Hepatocyte (in vitro differentiated cells): ENCODE results near the gene CX3CR1. TPM values are rescaled to one million over a fixed set of nuclear protein-coding genes. Genes with fewer than 3 reads are reported as not detected.
A peak's percentile ranks its signal among the peaks of the same experiment; 100 is the strongest.
"Not testable (repeated sequence)": the region's sequence is repeated elsewhere in the genome, so short reads cannot be mapped to it uniquely, and the experiment has no call there.

ENCODE experiments used
- DNase-seq: peaks from one replicate; pipeline ENCODE4 v3.0.0-alpha.2; 2016; ENCODE audit warnings: low spot score
- H2AFZ ChIP-seq: fragments of 200-600 bp; sonication (generic); 2 replicates; pipeline ENCODE4 v1.6.0; 2016; ENCODE audit warnings: antibody characterized with exemption, mild to moderate bottlenecking
- H3K27ac ChIP-seq: fragments of 200-600 bp; sonication (generic); 2 replicates; pipeline ENCODE4 v1.5.1; 2016; ENCODE audit warnings: mild to moderate bottlenecking
- H3K27me3 ChIP-seq: fragments of 200-600 bp; sonication (generic); 2 replicates; pipeline ENCODE4 v1.6.1; 2016
- H3K36me3 ChIP-seq: fragments of 200-600 bp; sonication (generic); replicated peaks from 2 replicates; pipeline ENCODE4 v1.5.1; 2016; ENCODE audit warnings: low read depth; ENCODE audit not compliant: insufficient read depth
- H3K4me1 ChIP-seq: fragments of 200-600 bp; sonication (generic); 2 replicates; pipeline ENCODE4 v1.5.1; 2016; ENCODE audit warnings: mild to moderate bottlenecking, moderate library complexity; ENCODE audit not compliant: insufficient read depth
- H3K4me2 ChIP-seq: fragments of 200-600 bp; sonication (generic); 2 replicates; pipeline ENCODE4 v1.6.0; 2016
- H3K4me3 ChIP-seq: fragments of 200-600 bp; sonication (generic); 2 replicates; pipeline ENCODE4 v1.5.1; 2016; ENCODE audit warnings: mild to moderate bottlenecking
- H3K79me2 ChIP-seq: fragments of 200-600 bp; sonication (generic); 2 replicates; pipeline ENCODE4 v1.6.0; 2017; ENCODE audit warnings: mild to moderate bottlenecking
- H3K9me2 ChIP-seq: fragments of 200-600 bp; sonication (generic); replicated peaks from 2 replicates; pipeline ENCODE4 v1.6.0; 2017; ENCODE audit warnings: mild to moderate bottlenecking; ENCODE audit not compliant: insufficient read depth
- H3K9me3 ChIP-seq: fragments of 200-600 bp; sonication (generic); 2 replicates; pipeline ENCODE4 v1.5.1; 2016; ENCODE audit warnings: low read depth, mild to moderate bottlenecking
- H4K20me1 ChIP-seq: fragments of 200-600 bp; sonication (generic); 2 replicates; pipeline ENCODE4 v1.6.0; 2016; ENCODE audit warnings: mild to moderate bottlenecking; ENCODE audit not compliant: insufficient read depth, poor library complexity, severe bottlenecking
- EZH2 ChIP-seq: fragments of 200-600 bp; sonication (generic); IDR thresholded peaks from 2 replicates; pipeline ENCODE4 v1.6.1; 2016; ENCODE audit warnings: antibody characterized with exemption, mild to moderate bottlenecking, borderline replicate concordance
- EZH2phosphoT487 ChIP-seq: fragments of 200-600 bp; sonication (generic); IDR thresholded peaks from one replicate; pipeline ENCODE4 v1.6.1; 2018; ENCODE audit warnings: antibody characterized with exemption, mild to moderate bottlenecking, low read depth, moderate library complexity; ENCODE audit not compliant: unreplicated experiment, severe bottlenecking
- WGBS: methylation state at CpG from one replicate; pipeline ENCODE4 v1.1.6; 2016; ENCODE audit warnings: low lambda C conversion rate; ENCODE audit errors: missing lambda C conversion rate; 5-methylcytosine and 5-hydroxymethylcytosine counted together
- polyA plus RNA-seq: library from polyadenylated mRNA; unstranded; fragments of >200 nt; fragmentation: Nextera tagmentation; extraction: Ambion mirVana; gene quantifications from 2 replicates; pipeline ENCODE4 v1.2.1, GENCODE V29; 2016
- total RNA-seq: library from RNA; depleted of rRNA; stranded (reverse); fragments of >200 nt; gene quantifications from 2 replicates; pipeline ENCODE4 v1.2.3, GENCODE V29; 2014
- TF ChIP-seq, protein P1 (sequence below): fragments of 200-600 bp; sonication (generic); IDR thresholded peaks from 2 replicates; pipeline ENCODE4 v1.5.1; 2016; ENCODE audit warnings: antibody characterized with exemption, mild to moderate bottlenecking; ENCODE audit not compliant: poor library complexity

Gene CX3CR1
- total and polyA plus RNA-seq, 2 experiments from 2014 or later = 0.70 TPM; not detected in 1

DNA sequence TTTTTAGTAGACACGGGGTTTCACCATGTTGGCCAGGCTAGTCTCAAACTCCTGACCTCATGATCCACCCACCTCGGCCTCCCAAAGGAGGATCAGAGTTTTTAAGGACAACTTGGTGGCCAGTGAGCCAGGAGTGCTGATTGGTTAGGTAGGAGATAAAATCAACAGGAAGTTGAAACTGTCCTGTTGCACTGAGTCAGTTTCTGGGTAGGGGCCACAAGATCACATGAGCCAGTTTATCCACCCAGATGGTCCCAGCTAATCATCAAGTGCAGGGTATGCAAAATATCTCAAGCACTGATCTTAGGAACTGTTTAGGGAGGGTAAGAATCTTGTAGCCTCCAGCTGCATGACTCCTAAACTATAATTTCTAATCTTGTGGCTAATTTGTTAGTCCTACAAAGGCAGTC is 41.7 kb upstream of the CX3CR1 start:
- H3K4me1 ChIP-seq, H2AFZ ChIP-seq, DNase-seq, H3K4me3 ChIP-seq, H3K4me2 ChIP-seq, H3K9me3 ChIP-seq, H3K27me3 ChIP-seq, H3K36me3 ChIP-seq, H3K79me2 ChIP-seq, H3K9me2 ChIP-seq, H3K27ac ChIP-seq, H4K20me1 ChIP-seq: not testable (repeated sequence)
- WGBS = 71% methylated on average over 2 of the region's 2 CpGs

DNA sequence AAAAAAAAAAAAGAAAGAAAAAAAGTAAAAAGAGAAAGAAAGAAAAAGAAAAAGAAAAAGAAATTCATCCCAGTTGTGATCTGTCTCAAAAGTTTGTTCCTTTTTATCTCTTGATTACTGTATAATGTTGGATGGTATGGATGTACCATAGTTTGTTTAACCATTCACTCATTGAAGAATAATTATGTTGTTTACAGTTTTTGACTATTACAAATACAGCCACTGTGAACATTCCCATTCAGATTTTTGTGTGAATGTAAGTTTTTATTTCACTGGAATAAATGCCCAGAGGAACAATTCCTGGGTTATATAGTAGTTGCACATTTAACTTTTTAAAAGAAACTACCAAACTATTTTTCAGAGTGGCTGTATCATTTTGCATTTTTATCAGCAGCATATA is 39.4 kb upstream of the CX3CR1 start:
- TF ChIP-seq EZH2phosphoT487 = no peak
- TF ChIP-seq, protein P1, sequence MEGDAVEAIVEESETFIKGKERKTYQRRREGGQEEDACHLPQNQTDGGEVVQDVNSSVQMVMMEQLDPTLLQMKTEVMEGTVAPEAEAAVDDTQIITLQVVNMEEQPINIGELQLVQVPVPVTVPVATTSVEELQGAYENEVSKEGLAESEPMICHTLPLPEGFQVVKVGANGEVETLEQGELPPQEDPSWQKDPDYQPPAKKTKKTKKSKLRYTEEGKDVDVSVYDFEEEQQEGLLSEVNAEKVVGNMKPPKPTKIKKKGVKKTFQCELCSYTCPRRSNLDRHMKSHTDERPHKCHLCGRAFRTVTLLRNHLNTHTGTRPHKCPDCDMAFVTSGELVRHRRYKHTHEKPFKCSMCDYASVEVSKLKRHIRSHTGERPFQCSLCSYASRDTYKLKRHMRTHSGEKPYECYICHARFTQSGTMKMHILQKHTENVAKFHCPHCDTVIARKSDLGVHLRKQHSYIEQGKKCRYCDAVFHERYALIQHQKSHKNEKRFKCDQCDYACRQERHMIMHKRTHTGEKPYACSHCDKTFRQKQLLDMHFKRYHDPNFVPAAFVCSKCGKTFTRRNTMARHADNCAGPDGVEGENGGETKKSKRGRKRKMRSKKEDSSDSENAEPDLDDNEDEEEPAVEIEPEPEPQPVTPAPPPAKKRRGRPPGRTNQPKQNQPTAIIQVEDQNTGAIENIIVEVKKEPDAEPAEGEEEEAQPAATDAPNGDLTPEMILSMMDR = no peak
- TF ChIP-seq EZH2 = no peak
- H3K9me3 ChIP-seq = no peaks in the 10 kb centered on the region
- no peaks in the 10 kb centered on the region for H3K36me3 ChIP-seq
- no peak overlapping the region for H3K27ac ChIP-seq
- H4K20me1 ChIP-seq = no peaks in the 10 kb centered on the region
- H3K4me2 ChIP-seq = no peak overlapping the region
- no peaks in the 10 kb centered on the region for H3K27me3 ChIP-seq
- no peaks in the 10 kb centered on the region for H3K9me2 ChIP-seq
- no peaks in the 10 kb centered on the region for H3K79me2 ChIP-seq
- H3K4me1 ChIP-seq = no peaks in the 10 kb centered on the region
- DNase-seq = no peak
- H2AFZ ChIP-seq = no peak overlapping the region
- no peak overlapping the region for H3K4me3 ChIP-seq

DNA sequence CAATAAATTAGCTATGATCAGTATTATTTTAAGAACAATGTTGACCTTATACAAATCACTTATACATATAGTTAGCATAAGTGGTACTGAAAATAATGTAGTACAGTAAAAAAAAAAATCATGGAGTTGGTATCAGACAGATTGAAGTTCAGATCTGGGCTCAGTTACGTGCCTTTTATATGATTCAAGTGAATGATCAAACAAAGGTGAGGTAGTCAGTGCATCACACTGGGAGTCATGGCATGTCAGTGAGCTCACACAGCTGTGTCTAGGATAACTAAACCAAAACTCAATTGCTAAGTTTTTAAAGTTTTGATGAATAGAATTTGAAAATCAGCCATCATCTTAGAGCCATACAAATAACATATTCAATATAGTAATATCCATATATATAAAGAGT is 38.5 kb upstream of the CX3CR1 start:
- Histone ChIP-seq H2AFZ (no peak overlapping the region), H3K9me3 (no peaks in the 10 kb centered on the region), H3K9me2 (no peaks in the 10 kb centered on the region), H4K20me1 (no peaks in the 10 kb centered on the region), H3K4me1 (no peaks in the 10 kb centered on the region), H3K36me3 (no peaks in the 10 kb centered on the region), H3K79me2 (no peaks in the 10 kb centered on the region), H3K4me3 (no peak overlapping the region), H3K27ac (peak overlapping the region; percentile 34), H3K4me2 (peak overlapping the region; percentile 11), H3K27me3 (no peaks in the 10 kb centered on the region)
- 62% methylated on average over 1 of the region's 1 CpG for WGBS
- DNase-seq = no peak
- no peak for TF ChIP-seq EZH2phosphoT487
- TF ChIP-seq, protein P1 = no peak
- TF ChIP-seq EZH2 = no peak

DNA sequence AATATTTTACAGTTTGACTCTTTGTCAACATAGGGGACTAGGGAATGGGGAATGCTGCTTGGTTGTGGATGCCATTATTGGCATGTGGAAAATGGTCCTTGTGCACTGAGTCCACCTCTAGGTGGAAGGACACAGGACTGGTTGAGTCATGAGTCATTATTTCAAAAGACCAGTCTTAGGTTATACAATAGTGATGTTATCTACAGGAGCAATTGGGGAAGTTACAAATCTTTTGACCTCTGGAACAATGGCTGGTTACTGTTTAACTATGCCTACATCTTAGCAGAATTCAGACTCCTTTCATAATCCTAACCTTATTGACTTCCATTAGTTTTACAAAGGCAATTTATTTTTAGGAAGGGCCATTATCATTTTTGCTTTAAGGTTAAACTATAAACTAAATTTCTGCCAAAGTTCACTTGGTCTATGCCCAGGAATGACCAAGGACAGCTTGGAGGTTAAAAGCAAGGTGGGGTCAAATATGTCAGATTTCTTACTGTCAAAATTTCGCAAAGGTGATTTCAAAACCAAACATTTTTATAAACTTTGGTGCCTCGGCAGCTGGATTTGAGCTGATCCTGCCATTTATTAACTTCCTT is 37.8 kb upstream of the CX3CR1 start:
- Histone ChIP-seq H3K79me2 (no peaks in the 10 kb centered on the region), H3K36me3 (no peaks in the 10 kb centered on the region), H4K20me1 (no peaks in the 10 kb centered on the region), H3K4me2 (peak overlapping the region; percentile 11), H3K4me1 (no peaks in the 10 kb centered on the region), H2AFZ (no peak overlapping the region), H3K9me2 (no peaks in the 10 kb centered on the region), H3K9me3 (no peaks in the 10 kb centered on the region), H3K27ac (peak overlapping the region; percentile 49), H3K27me3 (no peaks in the 10 kb centered on the region), H3K4me3 (no peak overlapping the region)
- DNase-seq = peak; percentile 59
- WGBS = 61% methylated on average over 2 of the region's 2 CpGs
- TF ChIP-seq, protein P1 = no peak
- TF ChIP-seq EZH2phosphoT487 = no peak
- no peak for TF ChIP-seq EZH2
